ENCODE measurements around the gene THSD4. TPM values are rescaled to one million over a fixed set of nuclear protein-coding genes. Genes with fewer than 3 reads are reported as not detected.
A peak's percentile ranks its signal among the peaks of the same experiment; 100 is the strongest.

Gene THSD4
- total RNA-seq = 10 to 100 TPM; 39.8 to 68.3 TPM
- long read RNA-seq, partial matches to known transcripts = 21 of 23 reads
- long read RNA-seq, other reads (novel, unspliced or antisense) = 2 of 23 reads

GRCh38 chr15:71114887-71115566, at the start of gene THSD4:
Gene THSD4, plus strand, starts transcription at chr15:71115471.
- ATAC-seq = peak; percentile 65 to 71
- peak; percentile 80 for DNase-seq
- intact Hi-C loops (cut with DNase I) = loop anchor here (2.0 to 10.0 kb wide), 5 partner anchors 37 to 330 kb away; no protein-coding TSS in a partner anchor

GRCh38 chr15:71066983-71067382, 48.3 kb upstream of the THSD4 start:
- ATAC-seq (peak; percentile 63 to 67), DNase-seq (peak; percentile 41)
- intact Hi-C loops (cut with DNase I) = no loop called here

- intact Hi-C loops (cut with DNase I) = no loop called here
- ATAC-seq = no peak
These were observed 45.6 kb upstream of the THSD4 start for GRCh38 chr15:71069693-71070092.

GRCh38 chr15:71071529-71071928, 43.7 kb upstream of the THSD4 start:
- DNase-seq (no peak), ATAC-seq (no peak)
- intact Hi-C loops (cut with DNase I) = no loop called here

More at GRCh38 chr15:71069693-71070092, 45.6 kb upstream of the THSD4 start:
- no peak for DNase-seq

GRCh38 chr15:71072423-71072822, 42.8 kb upstream of the THSD4 start:
- ATAC-seq = no peak
- no peak for DNase-seq
- intact Hi-C loops (cut with DNase I) = no loop called here

- ATAC-seq = no peak
- DNase-seq = no peak
- intact Hi-C loops (cut with DNase I) = no loop called here
These were observed 36.6 kb upstream of the THSD4 start for GRCh38 chr15:71078506-71079207.

DNA sequence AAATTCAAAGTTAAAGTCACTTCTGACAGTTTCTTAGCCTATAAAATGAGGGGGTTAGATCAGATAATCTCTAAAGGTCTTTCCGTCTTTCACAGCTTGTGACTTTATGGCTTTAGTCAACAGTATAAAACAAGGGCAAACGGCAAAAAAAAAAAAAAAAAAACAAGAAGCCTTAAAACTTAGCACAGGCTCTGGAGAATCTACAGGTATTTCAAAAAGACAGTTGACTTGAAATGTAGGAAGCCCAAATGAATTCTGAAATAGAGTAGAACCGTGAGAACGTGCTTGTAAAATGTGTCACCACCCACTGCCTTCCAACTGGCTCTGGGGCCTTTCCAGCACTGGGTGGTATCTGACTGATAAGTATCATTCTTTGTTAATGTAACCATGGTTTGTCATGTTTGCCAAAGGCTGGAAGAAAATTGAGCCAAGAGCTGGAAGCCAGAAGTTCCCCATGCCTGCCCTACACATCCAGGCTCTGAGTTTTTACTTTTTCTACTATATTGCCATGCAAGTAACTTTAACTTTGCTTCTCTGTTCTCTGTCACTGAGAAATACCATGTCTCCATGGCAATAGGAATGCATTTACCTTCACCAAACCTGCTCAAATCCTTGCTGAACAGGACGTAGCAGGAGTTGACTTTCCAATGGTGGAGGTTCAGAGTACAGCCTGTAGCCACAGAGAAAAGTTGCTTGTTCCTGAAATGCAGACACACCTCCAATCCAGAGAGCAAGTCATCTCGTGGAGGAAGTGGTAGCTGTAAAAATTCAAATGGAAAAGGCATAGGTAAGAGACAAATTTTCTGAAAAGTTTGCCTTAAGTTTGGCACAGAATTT, 35.8 kb upstream of the THSD4 start:
- peak; percentile 51 for DNase-seq
- peak; percentile 57 to 63 for ATAC-seq
- intact Hi-C loops (cut with DNase I) = no loop called here

DNA sequence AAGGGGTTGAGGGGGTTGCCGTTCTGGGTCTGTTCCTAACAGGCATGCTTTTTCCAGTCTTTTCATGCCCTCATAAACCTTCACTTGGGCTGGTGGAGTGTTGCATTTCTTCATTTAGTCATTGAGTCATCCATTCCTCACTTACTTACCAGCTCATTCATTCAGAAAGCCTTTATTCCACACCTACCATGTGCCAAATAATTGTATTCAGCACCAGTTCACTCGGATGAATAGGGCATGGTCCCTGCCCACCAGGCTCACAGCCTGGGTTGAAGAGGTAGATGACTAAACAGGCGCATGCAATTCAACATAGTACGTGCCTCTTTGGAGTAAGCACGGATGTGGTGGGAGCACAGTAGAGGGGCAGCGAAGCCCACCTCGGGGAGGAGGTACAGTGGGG, 35.1 kb upstream of the THSD4 start:
- DNase-seq = no peak
- intact Hi-C loops (cut with DNase I) = no loop called here
- no peak for ATAC-seq

GRCh38 chr15:71080705-71081104, 34.6 kb upstream of the THSD4 start:
- DNase-seq = no peak
- intact Hi-C loops (cut with DNase I) = no loop called here
- peak in 1 of 2 donors; percentile 51 for ATAC-seq

- intact Hi-C loops (cut with DNase I) = no loop called here
- ATAC-seq (peak; percentile 25 to 62), DNase-seq (peak; percentile 32)
These were observed 32.5 kb upstream of the THSD4 start for GRCh38 chr15:71082803-71083202.

- ATAC-seq (peak; percentile 39 to 71), DNase-seq (peak; percentile 79)
- intact Hi-C loops (cut with DNase I) = no loop called here
These were observed 31.9 kb upstream of the THSD4 start for GRCh38 chr15:71083349-71083748.

- ATAC-seq (no peak), DNase-seq (no peak)
- intact Hi-C loops (cut with DNase I) = no loop called here
These were observed 31.0 kb upstream of the THSD4 start for GRCh38 chr15:71084264-71084663.

DNA sequence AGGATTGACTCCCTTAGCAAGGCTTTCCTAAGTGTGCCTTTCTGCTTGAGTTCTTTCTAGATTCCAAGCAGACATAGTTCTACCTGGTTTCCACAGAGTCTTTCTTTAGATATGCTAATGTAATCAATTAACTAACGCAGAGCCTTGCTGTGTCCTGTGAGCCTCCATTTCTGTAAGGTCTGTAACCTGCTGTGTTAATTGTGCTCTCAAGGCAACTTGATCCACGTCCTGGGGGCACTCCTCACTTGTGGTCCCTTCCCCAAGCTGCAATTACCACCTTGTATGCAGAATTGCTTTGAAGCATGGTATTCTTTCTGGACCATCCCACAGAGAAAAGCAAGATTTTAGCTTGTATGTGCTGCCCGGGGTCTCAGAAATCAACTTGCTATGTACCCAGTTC, 29.5 kb upstream of the THSD4 start:
- intact Hi-C loops (cut with DNase I) = no loop called here
- ATAC-seq = no peak

DNA sequence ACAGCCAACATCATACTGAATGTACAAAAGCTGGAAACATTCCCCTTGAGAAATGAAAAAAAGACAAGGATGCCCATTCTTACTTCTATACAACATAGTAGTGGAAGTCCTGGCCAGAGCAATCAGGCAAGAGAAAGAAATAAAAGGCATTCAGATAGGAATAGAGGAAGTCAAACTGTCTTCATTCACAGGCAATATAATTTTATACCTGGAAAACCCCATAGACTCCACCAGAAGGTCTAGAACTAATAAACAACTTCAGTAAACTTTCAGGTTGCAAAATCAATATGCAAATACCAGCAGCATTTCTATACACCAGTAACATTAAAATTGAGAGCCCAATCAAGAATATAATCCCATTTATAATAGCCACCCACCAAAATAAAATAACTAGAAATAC, 27.1 kb upstream of the THSD4 start:
- ATAC-seq (no peak), DNase-seq (no peak)
- intact Hi-C loops (cut with DNase I) = no loop called here

More for the DNA sequence above, 29.5 kb upstream of the THSD4 start:
- no peak for DNase-seq

- DNase-seq (no peak), ATAC-seq (no peak)
- intact Hi-C loops (cut with DNase I) = no loop called here
These were observed 26.6 kb upstream of the THSD4 start for GRCh38 chr15:71088683-71089082.

- ATAC-seq (no peak), DNase-seq (no peak)
- intact Hi-C loops (cut with DNase I) = no loop called here
These were observed 25.5 kb upstream of the THSD4 start for GRCh38 chr15:71089801-71090200.

- ATAC-seq = no peak
- intact Hi-C loops (cut with DNase I) = no loop called here
- DNase-seq = no peak
These were observed 23.7 kb upstream of the THSD4 start for GRCh38 chr15:71091601-71092000.

DNA sequence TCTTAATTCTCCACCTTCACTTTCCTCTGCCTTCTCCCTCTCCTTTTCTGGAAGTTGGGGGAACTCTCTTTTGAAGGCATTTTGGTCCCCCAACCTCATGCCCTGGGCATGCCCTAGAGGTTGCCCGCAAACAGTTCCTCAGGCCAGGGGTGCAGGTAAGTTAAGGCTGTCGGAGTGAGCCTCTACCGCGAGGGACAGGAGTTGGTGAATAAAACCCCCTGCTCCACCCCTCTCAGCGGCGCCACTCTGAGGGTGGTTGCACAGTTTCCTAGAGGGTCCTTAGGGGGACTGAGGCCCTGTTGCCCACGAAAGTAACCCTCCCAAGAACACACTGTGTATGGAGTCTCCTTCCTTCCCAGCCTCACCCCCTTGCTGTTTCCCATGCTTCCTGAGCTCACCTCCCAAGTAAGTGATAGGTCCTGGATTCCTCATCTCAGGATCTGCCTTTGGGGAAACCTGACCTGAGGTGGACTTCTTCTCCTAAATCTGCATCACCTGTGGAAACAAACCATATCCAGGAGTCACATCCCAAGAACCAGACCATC, 23.1 kb upstream of the THSD4 start:
- DNase-seq (no peak), ATAC-seq (no peak)
- intact Hi-C loops (cut with DNase I) = no loop called here

Measured in left cardiac atrium (tissue), 4 donors.